ENCODE measurements around the gene PSMB2.
A peak's percentile ranks its signal among the peaks of the same experiment; 100 is the strongest.
"Not testable (repeated sequence)": the region's sequence is repeated elsewhere in the genome, so short reads cannot be mapped to it uniquely, and the experiment has no call there.

PSMB2 gene

DNA sequence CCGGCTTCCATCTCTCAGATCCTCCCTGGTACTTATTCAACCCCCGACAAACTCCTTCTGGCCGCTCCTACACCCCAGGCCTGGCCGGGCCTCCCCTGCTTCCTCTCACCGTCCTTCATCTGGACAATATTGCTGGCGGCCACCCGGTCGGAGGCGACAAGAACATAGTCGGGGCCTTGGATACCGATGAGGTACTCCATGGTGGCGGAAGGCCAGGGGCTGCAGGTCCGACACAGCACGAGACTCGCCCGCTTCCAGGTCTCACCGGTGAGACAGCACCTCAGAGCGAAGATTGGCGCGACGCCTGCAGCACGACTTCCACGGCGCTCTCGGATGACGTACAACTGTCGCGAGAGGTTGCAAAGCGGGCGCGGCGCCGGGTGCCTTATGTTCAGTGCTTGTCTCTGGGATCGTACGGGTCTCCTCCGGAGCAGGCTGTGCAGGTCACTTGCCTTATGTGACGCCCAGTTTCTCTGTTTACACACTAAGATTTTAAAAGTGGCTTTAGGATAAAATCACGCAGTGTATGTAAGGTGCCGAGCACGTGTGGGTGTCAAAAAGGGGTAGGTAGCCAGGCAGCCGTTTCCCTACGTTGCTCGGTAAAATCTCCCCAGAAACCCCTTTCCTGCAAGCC lies at the start of gene PSMB2:
Gene PSMB2 (minus strand): TSS at position 294 of the 634 bp plus-strand sequence. CDS start 94 bp downstream, at position 200.
- DNase-seq (ENCODE audit: low spot score), result peak; percentile 87

DNA sequence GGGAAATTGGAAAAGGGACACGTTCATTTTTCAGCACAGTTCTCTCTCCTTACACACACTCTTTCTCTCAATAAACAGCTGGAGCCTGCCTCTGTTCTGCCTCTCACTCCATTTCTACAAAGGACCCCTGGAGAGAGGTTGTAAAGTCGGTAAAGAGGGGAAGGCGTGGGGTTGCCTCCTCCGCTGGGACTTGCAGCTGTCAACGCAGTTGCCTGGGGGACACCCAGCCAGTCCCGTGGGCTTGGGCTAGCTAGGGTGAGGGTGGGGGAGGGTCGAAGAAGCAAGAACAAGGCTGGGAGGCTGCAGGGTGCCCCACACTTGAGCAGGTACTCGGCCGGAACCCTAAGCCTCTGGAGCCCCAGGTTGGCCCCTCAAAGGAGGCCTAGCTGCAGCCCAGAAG lies 49.8 kb upstream of the PSMB2 start:
- no peak for DNase-seq (ENCODE audit: low spot score)

DNA sequence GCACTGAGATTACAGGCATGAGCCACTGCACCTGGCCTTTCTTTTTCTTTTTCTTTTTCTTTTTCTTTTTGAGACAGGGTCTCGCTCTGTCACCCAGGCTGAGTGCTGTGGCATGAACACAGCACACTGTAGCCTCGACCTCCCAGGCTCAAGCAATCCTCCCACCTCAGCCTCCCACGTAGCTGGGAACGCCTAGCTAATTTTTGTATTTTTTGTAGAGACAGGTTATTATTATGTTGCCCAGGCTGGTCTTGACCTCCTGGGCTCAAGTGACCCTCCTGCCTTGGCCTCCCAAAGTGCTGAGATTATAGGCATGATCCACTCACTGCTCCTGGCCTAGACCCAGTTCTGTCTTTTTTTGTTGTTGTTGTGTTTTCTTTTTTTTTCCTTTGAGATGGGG lies 48.8 kb upstream of the PSMB2 start:
- DNase-seq (ENCODE audit: low spot score), result not testable (repeated sequence)

DNA sequence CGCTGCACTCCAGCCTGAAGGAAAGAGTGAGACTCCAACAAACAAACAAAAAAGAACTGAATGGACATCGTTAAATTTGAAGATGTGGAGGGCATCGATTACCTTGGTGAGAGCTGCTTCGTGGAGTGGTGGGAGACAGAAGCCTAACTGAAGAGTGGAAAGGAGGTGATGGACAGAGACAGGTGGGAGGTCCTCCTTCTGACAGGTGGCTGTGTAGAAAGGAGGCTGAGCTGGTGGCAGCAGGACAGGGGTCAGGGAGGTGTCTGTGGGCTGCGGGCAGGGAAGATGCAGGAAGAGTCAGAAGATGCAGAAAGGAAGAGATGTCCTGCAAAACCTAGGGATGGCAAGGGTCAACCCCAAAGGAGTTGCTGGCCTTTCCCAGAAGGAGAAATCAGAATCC lies 46.8 kb upstream of the PSMB2 start:
- DNase-seq (ENCODE audit: low spot score), result no peak

DNA sequence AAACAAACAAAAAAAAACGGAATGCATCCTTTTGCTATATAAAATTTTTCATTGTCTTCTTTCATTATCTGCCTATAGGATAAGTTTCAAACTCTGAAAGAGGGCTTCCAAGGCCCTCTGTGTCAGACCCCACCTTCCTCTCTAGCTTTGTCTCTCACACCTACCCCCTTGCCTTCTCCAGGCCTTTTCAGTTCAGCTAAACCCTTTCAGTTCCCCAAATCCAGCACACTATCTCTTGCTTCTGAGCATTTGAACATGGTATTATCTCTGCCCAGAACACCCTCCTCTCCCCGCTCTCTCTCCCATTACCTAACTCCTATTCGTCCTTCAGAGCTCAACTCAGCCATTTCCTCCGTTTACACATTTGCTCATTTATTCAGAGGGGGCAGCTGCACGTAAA lies 41.7 kb upstream of the PSMB2 start:
- no peak for DNase-seq (ENCODE audit: low spot score)

DNA sequence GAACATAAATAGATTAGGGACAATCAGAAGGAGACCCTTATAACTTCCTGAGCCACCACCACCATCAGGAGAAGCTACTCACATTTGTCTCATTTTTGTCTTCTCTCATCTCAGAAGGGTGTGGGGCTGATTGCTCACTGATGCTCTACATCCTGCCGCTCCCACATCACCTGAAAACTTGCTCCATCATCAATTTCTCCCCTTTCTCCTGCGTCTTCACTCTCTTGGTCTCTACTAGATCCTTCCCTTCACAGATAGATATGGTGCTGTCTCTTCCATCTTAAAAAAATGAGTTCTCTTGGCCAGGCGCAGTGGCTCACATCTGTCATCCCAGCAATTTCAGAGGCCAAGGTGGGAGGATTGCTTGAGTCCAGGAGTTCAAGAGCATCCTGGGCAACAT lies 38.9 kb upstream of the PSMB2 start:
- no peak for DNase-seq (ENCODE audit: low spot score)

DNA sequence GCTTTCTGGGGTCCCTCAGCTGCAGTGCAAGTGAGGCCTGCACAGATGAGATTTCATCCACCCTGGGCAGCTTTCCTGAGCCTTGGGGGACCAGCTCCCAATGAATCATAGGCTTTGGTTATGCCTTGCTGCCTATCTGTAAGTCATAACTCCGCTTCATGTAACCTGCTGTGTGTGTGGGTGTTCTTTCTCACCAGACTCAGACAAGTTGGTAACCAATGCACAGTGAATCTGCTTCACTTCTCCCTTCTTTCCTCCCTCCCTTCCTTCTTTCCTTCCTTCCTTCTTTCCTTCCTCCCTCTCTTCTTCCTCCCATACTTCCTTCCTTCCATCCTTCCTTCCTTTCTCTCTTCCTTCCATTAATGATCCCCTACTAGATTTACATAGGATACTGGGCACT lies 34.4 kb upstream of the PSMB2 start:
- DNase-seq (ENCODE audit: low spot score), result no peak

DNA sequence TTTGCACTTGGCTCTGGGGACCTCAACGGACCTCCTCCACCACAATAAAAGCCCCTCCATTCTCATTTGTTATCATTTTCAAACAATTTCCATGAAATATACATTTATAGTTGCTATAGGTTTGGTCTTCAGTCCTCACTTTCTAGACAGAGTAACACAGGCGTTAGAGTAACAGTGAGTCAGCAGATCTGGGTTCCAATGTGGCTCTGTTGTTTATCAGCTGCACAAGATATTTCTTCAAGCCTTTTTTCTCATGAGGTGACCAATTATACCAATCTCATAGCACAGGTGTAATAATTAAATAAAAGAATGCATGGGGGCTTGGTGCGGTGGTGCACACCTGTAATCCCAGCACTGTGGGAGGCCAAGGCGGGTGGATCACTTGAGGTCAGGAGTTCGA lies 32.8 kb upstream of the PSMB2 start:
- DNase-seq (ENCODE audit: low spot score), result no peak

DNA sequence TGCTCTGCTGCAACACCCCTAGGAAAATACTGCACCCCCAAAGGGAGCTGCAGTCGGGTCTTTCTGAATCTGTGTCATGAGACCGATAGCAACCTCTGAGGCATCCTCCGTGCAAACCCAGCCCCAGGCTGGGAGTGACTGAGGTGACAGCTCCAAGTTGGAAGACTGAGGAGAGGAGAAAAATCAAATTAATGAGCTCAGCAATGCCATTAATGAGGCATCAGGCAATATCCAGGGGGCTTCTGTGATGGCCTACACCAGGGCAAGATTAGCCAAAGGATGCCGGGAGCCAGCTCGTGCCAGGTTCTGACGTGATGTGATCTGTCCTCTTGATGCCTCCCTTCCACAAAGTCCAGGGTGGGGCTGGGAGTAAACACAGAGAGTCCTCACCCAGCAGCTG lies 30.8 kb upstream of the PSMB2 start:
- DNase-seq (ENCODE audit: low spot score), result no peak

DNA sequence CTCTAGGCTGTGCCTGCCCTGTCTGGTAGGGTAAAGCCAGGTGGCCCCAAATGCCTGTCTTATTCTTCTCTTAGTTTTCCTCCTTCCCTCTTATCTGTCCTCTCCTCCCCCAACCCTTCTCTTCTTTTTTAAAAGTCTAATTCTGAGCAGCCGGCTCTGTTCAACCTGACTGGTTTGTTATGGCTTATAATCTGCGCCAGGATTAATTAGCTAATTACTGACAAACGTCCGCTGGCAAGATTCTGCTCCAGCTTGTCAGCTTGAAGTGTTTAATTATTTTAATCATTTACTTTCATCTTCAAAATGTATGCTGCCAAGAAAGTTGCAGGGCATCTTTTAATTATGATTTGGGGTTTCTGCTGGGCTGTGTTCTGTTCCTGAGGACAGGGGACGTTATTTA lies 27.2 kb upstream of the PSMB2 start:
- DNase-seq (ENCODE audit: low spot score), result no peak

DNA sequence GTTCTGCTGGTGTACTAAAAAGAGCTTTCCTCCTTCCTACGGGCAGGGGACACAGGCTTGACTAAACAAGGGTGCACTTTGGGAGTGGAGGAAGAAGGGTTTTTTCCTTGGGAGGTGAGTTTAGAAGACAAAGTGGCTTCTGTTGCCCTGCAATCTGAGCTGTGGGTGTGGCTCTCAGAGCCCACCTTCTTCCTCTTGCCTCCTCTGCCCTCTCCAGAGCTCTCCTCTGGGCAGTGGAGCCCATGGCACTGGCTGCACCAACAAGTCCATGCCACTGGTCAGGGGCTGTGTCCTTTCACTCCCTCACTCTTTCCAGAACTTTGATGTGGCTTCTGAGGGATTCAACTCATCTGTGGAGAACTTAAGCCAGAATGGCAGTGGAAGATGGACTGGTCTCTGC lies 25.6 kb upstream of the PSMB2 start:
- no peak for DNase-seq (ENCODE audit: low spot score)

DNA sequence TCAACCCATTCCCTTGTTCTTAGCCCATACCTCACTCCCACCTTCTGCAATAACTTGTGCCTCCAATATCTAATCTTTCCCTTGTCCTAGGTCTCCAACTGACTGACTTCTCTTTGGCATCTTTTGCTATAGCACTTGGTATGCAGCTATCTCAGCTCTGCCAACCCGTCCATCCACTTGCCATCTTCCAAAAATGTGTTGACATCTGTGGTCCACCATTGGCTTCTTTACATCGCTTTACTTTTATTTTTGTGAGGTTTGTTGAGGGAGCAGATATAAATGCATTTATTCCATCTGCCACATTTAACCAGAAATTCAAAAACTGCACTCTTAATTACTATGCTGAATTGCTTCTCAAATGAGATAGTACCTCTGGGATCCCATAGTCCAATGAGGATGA lies 24.9 kb upstream of the PSMB2 start:
- DNase-seq (ENCODE audit: low spot score), result no peak

DNA sequence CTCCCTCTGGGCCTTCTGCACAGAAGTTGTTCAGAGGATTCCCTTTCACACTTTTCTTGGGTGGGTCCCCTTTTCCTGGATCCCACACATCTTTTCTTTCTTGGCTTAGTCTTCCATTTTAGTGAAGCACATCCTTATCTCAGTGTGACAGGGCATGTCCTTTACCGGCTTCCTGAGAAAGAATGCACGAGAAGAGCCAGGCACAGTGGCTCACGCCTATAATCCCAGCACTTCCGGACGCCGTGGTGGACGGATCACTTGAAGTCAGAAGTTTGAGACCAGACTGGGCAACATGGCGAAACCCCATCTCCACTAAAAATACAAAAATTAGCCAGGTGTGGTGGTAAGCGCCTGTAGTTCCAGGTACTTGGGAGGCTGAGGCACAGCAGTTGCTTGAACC lies 22.1 kb upstream of the PSMB2 start:
- no peak for DNase-seq (ENCODE audit: low spot score)

DNA sequence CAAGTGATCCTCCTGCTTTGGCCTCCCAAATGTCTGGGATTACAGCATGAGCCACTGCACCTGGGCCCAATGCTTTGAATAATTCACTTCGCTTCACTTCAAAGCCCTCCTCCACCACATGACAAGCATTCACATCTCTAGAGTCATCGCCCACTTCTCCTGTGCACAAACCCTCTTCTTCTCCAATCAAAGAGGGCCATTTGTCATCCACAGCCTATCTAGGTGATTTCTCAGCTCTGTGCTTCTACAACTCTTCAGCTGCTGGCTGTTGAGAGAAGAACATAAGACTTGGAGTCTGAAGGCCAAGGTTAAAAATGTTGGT lies 20.1 kb upstream of the PSMB2 start:
- no peak for DNase-seq (ENCODE audit: low spot score)

DNA sequence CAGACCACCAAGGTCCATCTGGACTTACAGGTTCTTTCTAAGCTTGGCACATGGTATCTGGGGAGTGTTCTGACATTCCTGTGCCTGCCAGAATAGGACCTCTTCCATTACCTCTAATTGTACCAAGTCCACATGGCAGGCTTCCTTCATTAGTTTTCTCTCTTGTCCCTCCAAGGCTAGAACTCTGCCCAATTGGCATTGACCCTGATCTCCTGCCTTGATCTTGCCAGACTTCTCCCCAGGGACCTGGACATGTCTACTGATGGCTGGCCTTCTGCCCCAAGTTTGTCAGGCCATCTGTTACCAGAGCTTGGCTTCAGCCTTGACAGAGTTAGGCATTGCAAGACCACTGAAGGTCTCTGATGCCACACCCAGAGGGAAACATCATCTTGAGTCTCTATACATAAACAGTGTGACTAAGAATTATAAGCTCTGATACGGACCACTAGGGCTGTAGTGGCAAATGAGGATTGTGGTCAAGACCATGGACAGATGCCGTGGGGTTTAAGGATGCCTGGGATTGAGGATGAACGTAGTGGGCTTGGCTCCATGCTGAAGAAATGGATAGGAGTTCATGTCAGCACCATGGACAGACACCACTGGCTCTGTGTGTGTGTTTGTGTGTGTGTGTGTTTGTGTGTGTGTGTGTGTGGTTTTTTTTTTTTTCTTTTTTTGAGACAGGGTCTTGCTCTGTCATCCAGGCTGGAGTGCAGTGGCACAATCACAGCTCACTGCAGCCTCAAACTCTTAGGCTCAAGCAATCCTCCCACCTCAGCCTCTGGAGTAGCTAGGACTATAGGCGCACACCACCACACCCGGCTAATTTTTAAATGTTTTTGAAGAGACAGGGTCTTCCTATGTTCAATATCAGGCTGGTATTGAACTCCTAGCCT lies 19.5 kb upstream of the PSMB2 start:
- no peak for DNase-seq (ENCODE audit: low spot score)

DNA sequence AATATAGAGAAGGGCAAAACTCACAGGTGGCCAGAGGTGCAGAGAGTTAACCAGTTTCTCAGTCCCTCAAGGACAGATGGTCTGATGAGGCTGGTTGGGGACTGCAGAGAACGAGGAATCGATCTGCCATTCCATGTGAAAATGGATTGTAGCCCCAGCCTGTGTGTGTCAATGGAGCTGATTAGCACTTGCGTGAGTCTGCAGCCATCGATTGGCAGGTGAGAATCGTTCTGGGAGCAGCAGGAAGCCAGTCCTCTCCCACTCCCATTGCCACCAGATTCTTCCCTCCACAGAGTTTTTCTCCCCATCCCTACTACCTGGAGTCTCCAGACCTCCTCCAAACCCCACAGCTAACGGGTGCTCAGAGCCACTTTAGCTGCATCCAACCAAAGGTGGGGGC lies 18.3 kb upstream of the PSMB2 start:
- no peak for DNase-seq (ENCODE audit: low spot score)

DNA sequence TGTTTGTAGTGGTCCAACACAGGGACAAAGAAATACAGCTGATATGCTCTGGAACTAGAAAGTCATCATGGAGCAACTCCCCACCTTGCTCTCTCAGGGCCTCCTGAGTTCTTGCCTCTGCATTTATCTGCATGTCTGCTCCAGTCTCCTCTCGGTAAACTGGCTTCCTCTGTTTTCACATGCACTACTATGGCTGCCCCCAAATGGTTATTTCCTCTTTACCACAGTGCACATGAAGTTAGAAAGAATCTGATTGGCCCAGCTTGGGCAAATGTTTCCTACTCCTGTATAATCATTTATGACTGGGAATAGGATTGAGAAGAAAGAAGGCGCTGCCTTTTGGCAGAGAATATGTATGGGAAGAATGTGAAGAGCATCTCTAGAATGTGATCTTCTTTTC lies 16.5 kb upstream of the PSMB2 start:
- DNase-seq (ENCODE audit: low spot score), result no peak

DNA sequence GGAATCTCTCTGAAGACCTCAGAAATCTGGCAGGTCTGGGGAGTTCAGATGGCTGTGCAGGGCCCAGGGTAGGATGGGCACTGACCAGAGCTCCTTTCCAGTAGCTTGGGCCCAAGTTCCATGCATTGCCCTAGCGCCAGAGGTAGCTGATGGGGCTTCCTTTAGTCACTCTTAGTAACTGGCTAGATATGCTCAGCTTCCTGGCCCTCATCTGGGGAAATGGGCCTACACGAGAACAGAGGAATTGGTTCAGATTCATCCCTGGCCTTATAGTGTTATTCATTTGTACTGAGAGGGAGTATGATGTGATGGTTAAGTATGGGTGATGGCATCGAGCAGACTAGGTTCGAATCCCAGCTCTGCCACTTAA lies 15.5 kb upstream of the PSMB2 start:
- no peak for DNase-seq (ENCODE audit: low spot score)

DNA sequence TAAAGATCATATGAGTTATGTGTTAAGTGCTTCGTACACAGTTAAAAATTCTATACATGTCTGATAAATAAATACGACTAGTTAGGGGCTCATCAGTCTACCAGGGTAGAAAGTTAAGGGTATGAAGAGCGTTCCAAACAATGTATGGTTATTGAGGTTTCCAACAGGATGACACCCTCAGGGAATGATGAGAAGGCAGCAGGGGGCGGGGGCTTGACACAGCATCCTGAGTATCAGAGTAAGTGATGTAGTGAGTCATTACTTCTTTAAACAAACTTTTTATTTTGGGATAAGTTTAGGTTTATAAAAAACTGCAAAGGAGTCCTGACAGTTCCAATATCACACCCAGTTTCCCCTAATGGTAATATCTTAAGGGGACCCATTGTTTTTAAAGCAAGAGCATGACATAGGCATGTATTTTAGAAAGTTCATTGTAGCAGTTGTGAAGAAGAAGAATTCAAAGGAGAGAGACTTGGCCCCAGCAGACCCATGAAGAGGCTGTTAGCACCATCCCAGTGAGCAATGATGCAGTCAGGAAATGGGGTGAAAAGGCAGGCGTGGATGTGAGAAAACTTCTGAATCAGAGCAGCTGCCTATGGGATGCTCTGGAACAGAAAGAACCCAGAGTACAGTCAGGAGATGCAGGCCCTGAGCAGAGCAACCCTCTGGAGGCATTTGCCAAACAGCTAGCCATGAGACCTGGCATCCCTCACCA lies 15.0 kb upstream of the PSMB2 start:
- DNase-seq (ENCODE audit: low spot score), result no peak

DNA sequence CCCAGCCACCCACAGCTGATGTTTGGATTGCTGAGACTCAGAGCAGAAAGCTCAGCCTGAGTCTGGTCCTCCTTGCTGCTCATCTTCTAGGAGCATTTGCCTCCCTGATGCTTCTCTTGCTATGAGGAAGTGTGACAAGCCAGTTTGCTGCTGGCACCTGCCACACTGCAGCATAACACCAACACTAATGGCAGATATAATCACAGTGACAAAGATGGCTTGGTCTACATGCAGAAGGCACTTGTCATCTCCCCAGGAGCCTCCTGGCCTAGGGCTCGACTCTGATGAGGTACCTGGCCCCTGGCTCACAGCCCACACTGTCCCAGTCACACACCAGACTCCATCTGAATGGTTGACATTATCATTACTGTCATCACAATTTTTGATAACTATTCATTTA lies 13.9 kb upstream of the PSMB2 start:
- no peak for DNase-seq (ENCODE audit: low spot score)

DNA sequence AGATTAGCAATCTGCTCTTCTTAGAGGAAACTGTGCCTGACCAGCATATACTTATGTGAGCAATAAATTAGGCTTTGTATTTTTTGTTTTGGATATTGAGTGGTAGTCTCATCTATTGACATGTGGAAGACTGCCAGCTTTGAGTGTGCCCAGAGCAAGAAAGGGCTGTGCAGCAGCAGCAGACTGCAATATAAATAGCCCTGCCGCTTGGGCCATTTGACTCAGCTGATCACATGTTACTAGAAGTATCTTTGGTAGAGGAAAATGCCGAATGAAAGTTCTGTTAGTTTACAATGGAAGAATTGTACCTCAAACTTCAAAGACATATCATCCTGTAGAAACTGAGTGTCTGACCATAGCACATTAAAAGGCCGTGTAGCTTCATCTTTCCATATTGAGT lies 9.1 kb upstream of the PSMB2 start:
- no peak for DNase-seq (ENCODE audit: low spot score)

DNA sequence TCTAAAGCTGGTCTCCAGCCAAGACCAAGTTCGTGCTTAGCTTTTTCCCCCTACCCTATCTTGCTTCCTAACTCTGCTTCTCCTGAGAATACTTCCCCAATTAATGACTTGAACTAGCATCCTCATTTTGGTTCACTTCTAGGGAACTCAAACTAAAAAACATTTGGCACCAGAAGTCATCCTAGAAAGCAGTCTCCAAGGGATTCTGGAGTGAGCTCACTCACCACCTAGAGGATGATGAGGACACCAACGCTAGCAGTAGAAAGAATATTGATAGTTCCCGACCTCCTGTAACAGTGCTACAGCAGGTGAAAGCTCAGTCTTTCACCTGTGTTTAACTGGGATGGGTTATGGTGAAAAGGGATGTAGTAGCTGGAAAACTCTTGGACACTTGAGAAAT lies 4.7 kb upstream of the PSMB2 start:
- DNase-seq (ENCODE audit: low spot score), result no peak

DNA sequence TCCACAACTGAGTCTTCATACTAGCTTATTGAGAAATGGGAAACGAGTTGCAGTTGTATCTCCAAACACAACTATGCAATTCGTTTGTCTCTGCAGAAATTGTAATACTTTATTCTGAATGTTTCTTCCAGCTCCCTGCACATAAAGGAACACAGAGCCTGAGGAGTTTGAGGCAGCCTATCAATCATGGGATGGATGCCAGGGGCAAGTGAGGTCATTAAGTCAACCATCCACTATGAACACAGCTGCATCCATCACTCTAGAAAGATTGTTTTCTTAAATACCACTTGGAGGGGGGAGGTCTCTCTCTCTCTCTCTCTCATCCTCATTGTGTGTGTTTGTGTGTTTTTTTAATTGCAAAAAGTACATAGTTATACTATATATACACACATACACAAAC lies 2.9 kb upstream of the PSMB2 start:
- DNase-seq (ENCODE audit: low spot score), result no peak

All from pons (tissue), 1 donor.